HG03520 (cell line): ENCODE results near the gene TOX2.

Source experiments
- ATAC-seq: cut with Tn5 transposase; IDR thresholded peaks from one replicate; pipeline ENCODE4 v1.9.1; 2021; ENCODE audit warnings: mild to moderate bottlenecking, moderate library complexity; ENCODE audit not compliant: unreplicated experiment

Gene TOX2

GRCh38 chr20:44016525-44016924 is 101.9 kb downstream of the TOX2 start:
- no peak for ATAC-seq

DNA sequence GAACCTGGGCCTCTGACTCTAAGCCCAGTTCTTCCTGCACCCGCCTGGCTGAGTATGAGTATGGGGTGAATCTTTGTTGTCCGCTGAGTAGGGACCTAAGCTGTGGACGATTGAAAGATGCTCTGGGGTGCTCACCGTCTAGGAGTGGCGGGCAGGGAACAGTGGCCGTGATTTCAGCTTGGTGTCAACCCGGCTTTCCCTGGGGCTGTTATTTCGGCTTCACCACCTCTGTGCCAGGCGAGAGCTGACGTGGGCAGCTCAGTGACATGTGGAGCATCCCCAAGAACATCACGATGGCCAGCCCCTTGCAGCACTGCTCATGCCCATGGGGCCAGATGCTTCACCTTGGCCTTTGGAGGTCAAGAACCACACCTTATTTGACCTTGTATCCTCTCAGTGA is 102.6 kb downstream of the TOX2 start:
- no peak for ATAC-seq

GRCh38 chr20:44017905-44018258 is 103.2 kb downstream of the TOX2 start:
- ATAC-seq = no peak

DNA sequence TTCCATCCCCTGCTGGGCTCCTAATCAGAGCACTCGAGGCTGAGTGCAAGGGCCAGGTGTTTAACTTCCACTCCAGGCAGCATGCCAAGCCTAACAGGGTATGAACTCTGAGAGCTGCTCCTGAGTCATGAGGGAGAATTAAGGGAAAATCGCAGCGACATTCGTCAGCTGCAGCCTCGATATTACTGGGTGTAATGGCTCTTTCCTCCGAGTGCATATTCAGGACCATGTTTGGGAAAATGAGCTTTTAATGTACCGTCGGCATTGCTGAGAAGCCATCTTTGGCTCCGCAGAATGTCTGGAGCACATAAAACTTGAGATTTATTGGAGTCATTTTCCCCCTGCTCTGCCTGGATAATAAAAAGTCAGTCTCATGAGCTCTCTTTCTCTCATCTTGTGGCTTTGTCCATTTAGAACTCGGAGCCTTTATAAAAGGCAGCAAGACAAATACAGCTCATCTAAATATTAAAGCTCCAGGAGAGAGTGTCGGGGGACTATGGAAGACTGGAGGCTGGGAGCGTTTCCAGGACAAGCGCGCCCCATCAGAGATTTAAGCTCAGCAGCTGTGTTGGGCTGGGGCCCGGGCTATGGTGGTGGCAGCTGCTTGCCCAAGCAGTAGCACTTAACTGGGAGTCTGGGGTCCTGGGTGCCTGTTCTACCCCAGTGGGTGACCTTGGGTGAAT is 103.7 kb downstream of the TOX2 start:
- no peak for ATAC-seq

- no peak for ATAC-seq
Observed at GRCh38 chr20:44018942-44019637, 104.4 kb downstream of the TOX2 start.

GRCh38 chr20:44019638-44020335 is 105.1 kb downstream of the TOX2 start:
- no peak for ATAC-seq

DNA sequence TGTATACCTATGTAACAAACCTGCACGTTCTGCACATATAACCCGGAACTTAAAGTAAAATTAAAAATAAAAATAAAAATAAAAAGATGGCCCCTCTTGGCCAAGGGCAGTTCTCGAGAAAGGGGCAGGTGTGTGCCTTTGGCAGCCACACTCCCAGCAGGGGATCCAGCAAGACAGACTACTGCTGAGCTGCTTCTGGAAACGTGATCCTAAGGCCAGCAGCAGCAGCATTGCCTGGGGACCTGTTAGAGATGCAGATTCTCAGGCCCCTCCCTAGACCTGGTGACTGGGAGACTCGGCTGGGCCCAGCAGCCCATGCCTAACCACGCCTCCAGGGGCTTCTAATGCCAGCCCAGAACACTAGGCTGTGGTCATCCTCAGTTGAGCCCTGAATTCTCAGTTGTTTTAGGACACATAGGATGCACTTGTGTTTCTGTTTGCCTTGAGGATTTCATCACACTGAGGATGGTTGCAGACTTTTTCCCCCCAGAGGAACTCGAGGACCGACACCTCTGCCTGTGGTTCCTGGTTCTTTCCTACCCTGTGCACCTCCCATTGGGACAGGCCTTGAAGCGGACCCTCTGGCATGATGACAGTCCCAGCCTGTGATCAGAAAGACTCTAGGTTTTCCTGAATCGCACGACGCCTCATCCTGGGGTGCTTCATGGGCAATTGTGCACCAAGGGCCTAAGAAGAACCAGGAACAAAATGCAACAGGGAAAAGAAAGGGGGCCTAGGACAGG is 105.9 kb downstream of the TOX2 start:
- no peak for ATAC-seq

- ATAC-seq = no peak
Observed at GRCh38 chr20:44021186-44021585, 106.5 kb downstream of the TOX2 start.

DNA sequence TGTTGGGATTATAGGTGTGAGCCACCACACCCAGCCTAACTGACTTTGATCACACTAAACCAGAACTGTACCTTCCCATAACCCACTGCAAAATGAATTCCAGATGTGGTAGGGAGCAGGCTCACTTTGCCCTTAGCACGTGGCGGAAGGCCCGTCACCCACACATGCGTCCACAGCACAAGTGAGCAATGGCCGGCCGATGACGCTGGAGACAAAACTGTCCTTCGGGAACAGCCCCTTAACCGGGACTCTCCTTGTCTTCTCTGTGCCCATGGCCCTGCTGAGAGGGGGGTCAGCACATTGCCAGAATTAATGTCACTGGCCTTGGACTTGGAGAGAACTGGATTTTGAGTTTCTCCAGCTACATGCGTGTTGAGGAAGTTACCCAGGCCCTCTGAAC is 107.2 kb downstream of the TOX2 start:
- no peak for ATAC-seq

- no peak for ATAC-seq
Observed at GRCh38 chr20:44022464-44022863, 107.8 kb downstream of the TOX2 start.

- no peak for ATAC-seq
Observed at GRCh38 chr20:44023515-44024371, 109.1 kb downstream of the TOX2 start.

DNA sequence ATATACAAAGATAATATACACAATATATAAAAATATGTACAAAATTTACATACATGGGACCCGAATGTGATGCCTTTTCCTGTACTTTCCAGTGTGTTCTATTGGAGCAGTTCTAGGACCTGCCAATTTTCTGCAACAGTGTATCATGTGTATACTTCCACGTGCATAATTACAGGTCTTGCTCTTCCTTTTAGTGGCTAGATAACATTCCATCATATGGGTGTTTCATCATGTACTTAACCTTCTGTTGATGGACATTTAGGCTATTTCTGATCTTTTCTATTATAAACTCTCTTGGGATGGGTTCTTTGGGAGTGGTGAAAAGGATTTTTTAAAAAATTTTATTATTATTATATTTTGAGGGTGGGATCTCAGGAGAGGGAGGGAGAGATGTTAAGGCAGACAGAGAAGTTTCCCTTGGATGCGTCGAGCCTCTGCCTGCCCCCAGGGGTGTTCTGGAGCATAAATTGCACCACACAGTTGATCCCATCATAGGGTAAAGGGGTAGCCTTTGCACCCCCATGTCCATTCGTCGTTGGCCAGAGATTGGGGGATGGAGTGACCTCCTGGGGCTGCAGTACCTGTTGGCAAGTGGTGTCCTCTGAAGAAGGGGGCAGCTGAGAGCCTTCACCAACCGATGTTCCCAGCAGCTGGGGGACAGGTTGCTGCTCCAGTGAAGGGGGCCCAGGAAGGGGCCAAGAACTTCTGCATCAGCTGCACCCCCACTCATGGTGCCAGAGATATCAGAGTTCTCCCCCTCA is 110.3 kb downstream of the TOX2 start:
- ATAC-seq = no peak

DNA sequence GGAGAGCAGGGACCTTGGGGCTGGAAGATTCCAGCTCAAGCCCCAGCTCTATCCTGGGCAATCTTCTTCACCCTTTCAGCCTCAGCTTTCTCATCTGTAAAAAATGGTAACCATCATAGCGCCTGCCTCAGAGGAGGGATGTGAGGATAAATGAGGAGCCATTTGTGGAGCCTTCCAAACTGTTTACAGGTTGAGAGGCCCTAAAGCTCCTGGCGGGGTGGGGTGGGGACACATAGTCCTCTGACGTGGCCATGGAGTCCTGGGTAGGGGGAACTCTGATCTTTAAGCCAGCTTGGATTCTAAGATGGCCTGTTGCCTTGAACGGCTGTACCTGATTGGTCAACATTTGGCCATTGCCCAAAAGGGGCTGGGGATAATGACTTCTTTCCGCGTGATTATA is 111.1 kb downstream of the TOX2 start:
- no peak for ATAC-seq

DNA sequence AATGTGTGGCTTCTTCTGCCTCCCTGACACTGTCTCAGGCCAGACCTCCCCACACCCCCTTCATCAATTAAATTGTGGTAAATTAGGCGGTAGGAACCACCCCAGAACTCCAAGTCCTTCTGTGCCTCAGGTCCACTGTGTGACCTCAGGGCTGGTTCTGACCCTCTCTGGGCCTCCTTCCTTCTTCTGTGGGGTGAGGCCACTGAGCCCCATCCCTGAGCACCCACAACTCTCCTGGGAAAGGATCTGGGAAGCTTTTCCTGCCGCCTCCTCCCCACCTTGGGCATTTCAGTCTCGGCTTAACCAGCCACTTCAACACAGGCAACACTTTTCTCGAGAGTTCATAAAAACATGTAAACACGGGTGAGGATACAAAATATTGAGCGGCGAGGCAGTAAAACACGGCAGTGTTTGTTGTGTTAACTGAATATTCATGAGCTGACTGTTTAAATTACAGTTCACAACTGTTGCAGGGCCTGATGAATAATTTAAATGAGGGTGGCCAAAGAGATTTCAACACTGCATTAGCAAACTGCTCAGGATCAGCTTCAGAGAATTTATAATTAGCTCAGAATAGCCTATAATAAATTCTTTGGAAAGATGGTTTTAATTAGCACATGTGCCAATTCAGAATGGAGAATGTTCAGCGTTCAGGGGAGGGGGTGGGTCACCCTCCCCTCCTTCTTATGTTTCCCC is 112.1 kb downstream of the TOX2 start:
- no peak for ATAC-seq

GRCh38 chr20:44027343-44028002 is 112.8 kb downstream of the TOX2 start:
- ATAC-seq = no peak

DNA sequence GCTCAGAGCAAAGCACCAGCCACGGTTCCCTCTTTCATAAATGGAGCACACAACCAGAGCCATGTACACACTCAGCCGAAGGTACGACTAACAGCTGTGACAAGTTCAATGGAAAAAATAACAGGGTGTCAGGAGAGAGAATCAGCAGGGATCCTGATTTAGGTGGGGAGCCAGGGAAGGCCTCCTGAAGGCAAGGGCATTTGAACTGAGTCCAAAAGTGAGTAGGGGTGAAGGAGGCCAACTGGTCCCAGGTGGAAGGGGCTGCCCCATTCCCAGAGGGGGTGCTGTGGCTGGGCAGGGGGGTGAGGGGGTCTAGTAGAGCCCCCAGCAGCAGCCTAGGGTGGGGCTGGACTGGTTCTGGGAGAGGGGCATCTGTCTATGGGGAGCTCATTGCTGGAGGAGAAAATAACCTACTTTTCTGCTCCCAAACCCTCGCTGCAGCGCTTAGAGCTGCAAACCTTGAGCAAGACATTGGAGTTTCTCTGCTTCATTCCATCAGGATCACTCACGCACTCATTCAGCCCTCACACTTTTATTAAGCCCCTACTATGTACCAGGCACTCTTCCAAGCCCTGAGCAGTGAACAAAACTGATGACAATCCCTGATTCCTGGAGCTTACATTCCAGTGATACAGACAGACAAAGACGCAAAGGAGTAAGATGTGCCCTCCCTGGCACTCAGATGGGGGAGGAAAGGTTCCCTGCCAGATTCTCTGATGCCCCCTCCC is 113.5 kb downstream of the TOX2 start:
- ATAC-seq = no peak

GRCh38 chr20:44028868-44029847 is 114.5 kb downstream of the TOX2 start:
- peak; percentile 76 for ATAC-seq
